ENCODE results near the gene PTPRM.

Gene PTPRM

DNA sequence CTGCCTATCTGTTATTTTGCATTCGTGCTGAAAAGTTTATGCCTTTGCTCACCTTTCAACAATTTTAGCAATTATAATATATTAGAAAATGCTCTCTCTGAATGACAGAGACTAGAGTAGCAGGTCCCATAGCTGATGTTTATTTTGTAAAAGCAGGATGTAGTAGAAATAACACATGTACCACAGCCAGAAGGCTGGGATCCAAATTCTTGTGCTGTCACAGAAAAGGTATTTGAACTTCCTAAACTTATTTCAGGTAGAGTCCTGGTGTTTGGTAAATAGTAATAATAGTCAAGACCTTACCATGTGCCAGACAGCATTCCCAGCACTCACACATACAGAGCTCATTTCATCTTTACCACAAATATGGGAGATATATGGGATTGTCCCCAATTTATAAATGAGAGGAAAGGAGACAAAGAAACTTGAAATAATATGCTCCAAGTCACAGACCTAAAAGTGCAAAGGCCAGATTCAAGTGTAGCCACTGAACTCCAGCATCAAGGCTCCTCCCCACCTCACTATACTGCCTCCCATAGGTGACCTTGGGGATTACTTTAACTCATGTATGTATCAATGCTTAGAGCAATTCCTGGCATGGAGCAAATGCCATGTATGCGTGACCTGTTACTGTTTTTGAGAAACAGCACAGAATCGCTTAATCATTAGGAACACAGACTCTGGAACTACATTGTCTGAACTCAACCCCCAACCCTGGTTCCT lies 757.4 kb downstream of the PTPRM start:
- DNase-seq (ENCODE audit: low spot score), result no peak

- DNase-seq (ENCODE audit: low spot score), result no peak
Measured at GRCh38 chr18:8326763-8327394, 759.8 kb downstream of the PTPRM start.

GRCh38 chr18:8328126-8328525 lies 761.0 kb downstream of the PTPRM start:
- DNase-seq (ENCODE audit: low spot score), result no peak

DNA sequence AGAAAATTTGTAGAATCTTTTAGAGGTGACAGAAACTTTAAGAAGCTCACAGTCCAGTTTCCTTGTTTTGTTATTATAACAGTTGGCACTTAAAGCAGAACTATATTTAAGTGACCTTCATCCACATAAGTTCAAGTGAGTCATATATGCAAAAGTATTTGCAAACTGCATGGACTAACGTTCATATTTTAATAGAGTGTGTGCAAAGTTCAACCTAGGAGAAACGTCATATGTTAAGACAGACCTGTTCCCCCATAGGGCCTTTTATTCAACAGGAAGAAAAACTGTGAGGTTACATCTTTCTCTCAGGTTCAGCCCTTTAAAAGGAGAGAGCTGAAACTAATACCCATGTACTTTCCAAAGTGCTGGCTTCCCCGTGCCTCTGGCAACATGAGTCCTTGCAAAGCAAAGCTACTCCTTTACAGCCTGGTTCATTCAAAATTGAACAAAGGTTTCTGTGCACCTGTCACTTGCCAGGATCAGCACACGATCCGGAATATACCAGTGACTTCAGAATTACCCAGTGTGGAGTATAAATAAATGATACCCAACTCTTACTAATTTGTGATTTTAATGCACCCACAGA lies 762.2 kb downstream of the PTPRM start:
- DNase-seq (ENCODE audit: low spot score), result no peak

GRCh38 chr18:8330575-8330974 lies 763.5 kb downstream of the PTPRM start:
- DNase-seq (ENCODE audit: low spot score), result no peak

DNA sequence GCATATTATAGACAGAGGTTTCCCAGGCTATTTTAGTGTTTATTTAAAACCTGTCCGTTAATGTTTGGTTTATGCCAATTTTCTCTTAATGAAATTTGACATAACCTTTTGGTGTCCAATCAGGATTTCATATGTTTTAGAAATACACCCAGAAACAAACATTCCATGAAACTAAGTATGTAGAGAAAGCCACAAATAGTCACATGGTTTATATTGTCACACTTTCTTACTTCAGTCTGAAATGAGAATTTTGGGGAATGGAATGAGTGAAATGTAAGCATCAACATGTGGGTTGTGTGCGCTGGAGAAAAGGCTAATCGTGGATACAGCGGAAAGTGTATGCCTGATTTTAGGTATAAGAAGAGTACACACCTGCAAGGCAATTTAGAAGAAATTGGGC lies 765.2 kb downstream of the PTPRM start:
- no peak for DNase-seq (ENCODE audit: low spot score)

- no peak for DNase-seq (ENCODE audit: low spot score)
Measured at GRCh38 chr18:8333961-8334360, 766.8 kb downstream of the PTPRM start.

- DNase-seq (ENCODE audit: low spot score), result no peak
Measured at GRCh38 chr18:8337211-8337610, 770.1 kb downstream of the PTPRM start.

DNA sequence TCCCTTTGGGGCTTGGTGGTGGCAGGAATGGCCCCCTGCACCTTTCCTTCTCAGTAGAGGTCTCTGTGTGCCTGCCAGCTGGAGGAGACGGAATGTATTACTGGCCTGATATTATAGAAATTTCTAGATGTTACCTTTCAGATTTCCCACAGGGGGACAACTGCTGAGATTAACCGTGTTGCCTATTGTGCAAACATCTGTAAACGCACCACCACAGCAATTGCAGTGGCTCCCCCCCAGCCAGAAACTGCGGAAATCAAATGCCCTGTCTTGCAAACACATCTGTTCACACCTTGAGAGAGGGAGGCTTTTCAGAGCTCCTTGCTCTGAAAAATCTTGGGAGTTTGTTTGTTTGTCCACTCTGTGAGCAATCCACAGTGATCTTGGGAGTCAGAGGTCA lies 772.1 kb downstream of the PTPRM start:
- DNase-seq (ENCODE audit: low spot score), result no peak

GRCh38 chr18:8339952-8340351 lies 772.8 kb downstream of the PTPRM start:
- DNase-seq (ENCODE audit: low spot score), result no peak

DNA sequence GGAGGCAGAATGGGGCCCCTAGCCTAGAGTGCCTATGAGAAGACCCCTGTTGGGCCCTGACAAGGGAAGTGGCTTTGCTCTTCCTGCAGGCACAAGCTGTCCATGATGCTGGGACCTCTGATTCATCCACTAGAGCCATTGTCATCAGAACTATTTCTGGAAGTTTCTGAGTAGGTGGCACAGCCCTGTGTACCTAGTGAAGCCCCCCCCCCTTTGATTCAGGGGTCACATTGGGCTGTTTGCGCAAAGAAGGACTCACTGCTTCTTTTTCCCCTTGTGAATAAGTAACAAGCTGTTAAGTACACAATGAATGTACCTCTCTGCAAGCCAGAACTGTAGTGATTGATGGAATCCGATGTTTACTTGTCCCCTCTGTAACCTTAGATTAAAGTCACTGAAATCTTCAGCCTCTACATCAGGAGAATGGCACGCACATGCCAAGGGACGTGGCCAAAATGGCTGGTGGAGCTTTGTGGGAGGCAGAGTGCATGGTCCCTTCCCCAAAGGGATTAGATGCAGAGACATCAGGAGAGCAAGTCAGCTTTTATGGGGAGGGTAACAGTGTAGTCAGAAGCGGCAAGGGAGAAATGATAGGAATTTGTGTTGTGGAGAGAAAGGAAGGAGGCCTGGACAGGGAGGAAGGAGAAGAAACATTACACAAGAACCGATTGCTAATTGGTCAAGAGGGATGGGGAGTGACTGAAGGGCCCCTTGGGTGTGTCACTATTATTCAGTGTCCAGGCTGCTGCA lies 774.5 kb downstream of the PTPRM start:
- no peak for DNase-seq (ENCODE audit: low spot score)

GRCh38 chr18:8348051-8348720 lies 781.1 kb downstream of the PTPRM start:
- DNase-seq (ENCODE audit: low spot score), result no peak

DNA sequence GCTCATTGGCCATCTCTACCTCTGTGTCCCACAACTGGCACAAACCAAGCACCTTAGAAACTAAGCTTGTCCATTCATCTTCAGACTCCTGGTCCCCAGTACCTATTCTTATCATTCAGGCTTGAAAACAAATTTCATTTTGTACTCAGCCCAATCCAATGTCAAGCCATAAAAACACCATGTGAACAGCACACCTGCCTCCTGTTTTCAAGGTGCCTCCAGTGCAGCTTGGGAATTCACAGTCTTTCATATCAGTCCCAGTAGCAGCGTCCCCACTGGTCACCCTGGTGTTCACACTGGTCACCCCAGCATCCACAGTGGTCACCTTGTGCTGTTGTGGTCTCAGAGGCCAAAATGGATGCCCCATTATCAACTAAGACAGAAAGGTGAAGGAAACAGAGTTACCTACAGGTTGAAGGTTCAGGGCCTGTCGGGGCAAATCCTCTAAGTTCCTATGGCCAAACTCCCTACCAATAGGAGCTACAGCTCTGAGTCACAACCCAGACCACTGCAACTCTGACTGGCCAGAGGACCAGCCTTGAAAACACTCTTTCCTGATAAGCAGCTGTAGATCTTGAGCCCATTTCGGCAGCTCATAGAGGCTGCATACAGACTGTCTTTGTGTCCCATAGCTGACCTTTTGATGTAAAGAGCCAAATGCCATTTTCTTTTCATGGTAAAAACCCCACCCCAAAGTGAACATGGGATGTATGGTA lies 782.6 kb downstream of the PTPRM start:
- no peak for DNase-seq (ENCODE audit: low spot score)

DNA sequence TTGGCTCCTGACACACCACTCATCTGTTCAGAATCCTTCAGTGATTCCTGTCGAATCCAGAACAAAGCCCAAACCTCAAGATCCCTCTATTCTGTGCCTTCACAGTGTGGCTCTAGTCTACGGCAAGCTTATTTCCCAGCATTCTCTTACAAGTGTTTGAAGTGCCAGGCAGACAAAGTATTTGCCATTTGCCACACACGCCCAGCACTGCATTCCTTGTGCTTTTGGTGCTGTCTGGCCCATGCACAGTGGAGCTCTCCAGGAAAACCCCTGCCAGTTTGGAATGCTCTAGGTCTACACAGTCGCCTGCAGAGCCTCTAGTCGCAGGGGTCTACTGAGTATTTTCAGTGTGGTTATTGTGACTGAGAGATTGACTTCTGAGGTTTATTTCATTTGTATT lies 783.5 kb downstream of the PTPRM start:
- DNase-seq (ENCODE audit: low spot score), result no peak

DNA sequence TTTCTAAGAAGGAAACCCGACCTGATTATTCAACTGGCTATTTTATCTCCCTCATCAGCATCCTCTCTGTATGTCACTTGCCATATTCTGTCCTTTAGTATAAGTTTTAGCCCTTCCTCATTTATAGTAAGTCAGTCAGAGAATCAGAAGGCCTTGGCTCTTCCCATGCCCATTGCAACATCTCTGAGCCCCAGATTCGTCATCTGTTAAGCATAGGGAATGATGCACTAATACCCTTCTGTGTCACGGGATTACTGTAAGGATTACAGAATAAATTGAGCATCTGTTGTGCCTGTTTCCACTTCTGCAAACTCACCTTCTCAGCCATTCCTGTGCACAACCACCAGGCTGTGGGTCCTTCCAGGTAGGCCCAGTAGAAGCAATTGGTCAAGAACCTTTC lies 784.0 kb downstream of the PTPRM start:
- DNase-seq (ENCODE audit: low spot score), result no peak

- no peak for DNase-seq (ENCODE audit: low spot score)
Measured at GRCh38 chr18:8354304-8354703, 787.2 kb downstream of the PTPRM start.

GRCh38 chr18:8356001-8356400 lies 788.9 kb downstream of the PTPRM start:
- DNase-seq (ENCODE audit: low spot score), result no peak

DNA sequence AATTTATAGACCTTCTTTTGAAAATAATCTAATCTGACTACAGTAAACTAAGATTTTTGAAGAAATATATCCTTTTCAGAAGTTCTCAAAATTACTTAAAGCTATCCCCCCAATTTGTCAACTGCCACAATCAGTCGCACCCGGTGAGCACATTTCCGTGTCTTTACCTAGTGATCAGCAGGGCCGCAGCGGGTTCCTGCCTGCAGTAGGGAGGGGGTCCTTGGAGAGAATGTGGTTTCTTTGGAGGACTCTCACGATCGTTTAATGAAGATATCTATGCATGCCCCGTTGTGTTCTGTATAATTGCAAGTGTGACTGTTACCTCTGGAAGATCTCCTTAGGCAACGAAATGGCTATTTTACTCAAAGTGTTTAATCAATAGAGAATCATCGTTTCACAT lies 790.2 kb downstream of the PTPRM start:
- DNase-seq (ENCODE audit: low spot score), result no peak

DNA sequence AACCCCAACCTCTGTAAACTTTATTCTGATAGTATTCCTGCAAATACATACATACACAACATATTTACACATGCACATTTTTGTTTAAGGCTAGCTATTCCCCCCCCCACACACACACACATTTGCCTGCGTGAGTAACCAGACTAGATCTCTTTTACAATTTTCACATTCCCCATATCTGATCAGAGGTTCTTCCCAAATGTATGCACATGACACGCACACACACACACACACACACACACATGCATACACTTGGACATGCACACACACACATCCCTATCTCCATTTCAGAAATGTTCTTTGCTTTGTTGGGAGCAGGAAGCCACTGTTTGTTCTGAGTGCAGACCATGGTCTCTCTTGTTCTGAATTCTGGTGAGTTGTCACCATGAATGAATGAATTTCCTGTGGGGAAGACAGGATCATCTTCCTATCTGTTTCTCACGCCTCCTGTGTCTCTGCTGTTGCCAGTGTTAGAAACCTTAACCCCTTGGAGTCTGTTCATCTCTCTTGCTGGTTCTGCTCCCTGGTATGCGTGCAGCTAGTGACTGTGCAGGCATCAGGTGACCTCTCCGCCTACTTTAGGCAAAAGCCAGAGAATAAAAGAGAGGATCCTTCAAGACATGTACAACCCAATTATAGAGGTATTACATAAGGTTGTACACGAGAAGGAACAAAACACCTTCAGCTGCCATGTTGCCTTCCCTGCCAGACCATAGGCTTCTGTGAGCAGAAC lies 791.1 kb downstream of the PTPRM start:
- no peak for DNase-seq (ENCODE audit: low spot score)

GRCh38 chr18:8359076-8359475 lies 792.0 kb downstream of the PTPRM start:
- no peak for DNase-seq (ENCODE audit: low spot score)

DNA sequence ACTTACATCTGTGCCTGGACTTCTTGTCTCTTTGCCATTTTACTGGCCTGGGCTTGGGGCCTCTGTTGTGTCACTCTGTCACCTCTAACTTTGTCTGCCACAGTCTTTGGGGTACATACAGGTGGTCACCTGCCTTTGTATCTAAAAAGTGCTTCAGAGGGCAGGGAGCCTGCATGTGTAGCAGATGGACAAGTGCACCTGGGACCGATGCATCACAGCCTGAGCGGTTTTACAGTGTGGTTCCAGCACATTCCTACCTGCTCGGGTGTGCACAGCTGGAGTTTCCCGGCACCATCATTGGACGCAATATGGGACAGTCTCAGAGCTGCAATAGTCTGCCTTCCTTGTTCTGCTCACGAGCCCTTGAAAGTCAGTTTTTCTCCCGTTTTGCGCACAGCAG lies 792.4 kb downstream of the PTPRM start:
- no peak for DNase-seq (ENCODE audit: low spot score)

Measured in CD4-positive, alpha-beta T cell treated with Interleukin-6 at 100 ng/mL for 8 hours (primary cell).